GM12872 (cell line): ENCODE results near the gene PRKAR1B.

Experiments used
- TF ChIP-seq, protein P1 (sequence below): IDR thresholded peaks from 3 replicates; pipeline ENCODE4 v1.5.1; 2011; ENCODE audit warnings: low read depth, mild to moderate bottlenecking, low read length, moderate library complexity; ENCODE audit not compliant: insufficient read depth

Gene PRKAR1B

DNA sequence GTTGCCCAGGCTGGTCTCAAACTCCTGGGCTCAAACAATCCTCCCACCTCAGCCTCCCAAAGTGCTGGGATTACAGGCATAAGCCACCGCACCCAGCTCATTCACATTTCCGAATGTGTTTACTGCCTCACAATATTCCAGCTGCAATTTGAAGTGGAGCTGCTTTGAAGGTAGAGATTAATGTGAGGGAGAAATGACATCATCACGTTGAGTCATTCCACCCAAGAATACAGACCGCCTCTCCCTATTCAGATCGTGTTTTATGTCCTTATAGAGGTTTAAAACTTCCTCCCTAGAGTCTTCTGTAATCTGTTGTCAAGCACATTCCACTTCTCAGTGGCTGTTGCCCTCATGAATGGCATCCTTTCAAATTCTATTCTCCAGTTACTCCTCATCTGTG, 107.0 kb downstream of the PRKAR1B start:
- TF ChIP-seq, protein P1, sequence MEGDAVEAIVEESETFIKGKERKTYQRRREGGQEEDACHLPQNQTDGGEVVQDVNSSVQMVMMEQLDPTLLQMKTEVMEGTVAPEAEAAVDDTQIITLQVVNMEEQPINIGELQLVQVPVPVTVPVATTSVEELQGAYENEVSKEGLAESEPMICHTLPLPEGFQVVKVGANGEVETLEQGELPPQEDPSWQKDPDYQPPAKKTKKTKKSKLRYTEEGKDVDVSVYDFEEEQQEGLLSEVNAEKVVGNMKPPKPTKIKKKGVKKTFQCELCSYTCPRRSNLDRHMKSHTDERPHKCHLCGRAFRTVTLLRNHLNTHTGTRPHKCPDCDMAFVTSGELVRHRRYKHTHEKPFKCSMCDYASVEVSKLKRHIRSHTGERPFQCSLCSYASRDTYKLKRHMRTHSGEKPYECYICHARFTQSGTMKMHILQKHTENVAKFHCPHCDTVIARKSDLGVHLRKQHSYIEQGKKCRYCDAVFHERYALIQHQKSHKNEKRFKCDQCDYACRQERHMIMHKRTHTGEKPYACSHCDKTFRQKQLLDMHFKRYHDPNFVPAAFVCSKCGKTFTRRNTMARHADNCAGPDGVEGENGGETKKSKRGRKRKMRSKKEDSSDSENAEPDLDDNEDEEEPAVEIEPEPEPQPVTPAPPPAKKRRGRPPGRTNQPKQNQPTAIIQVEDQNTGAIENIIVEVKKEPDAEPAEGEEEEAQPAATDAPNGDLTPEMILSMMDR = no peak

DNA sequence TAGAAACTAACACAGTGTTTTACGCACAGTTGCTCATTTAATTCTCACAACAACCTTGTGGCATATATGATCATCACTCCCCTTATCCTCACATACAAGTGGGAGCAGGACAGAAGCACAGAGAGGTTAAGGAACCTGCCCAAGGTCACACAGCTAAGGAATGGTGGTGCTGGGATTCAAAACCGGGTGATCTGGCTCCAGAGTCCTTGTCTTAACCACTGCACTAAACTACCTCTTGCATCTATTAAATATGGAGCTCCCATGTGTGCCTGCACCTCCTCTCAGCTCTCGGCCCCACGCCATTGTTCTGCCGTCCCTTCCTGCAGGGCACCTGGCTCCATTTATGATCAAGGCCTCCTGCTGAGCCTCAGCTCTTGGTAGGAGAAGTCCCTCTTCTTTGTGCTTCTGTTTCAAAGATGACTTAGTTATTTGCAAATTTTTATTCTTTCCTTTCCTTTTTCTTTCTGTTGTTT, 107.7 kb downstream of the PRKAR1B start:
- TF ChIP-seq, protein P1 = no peak

DNA sequence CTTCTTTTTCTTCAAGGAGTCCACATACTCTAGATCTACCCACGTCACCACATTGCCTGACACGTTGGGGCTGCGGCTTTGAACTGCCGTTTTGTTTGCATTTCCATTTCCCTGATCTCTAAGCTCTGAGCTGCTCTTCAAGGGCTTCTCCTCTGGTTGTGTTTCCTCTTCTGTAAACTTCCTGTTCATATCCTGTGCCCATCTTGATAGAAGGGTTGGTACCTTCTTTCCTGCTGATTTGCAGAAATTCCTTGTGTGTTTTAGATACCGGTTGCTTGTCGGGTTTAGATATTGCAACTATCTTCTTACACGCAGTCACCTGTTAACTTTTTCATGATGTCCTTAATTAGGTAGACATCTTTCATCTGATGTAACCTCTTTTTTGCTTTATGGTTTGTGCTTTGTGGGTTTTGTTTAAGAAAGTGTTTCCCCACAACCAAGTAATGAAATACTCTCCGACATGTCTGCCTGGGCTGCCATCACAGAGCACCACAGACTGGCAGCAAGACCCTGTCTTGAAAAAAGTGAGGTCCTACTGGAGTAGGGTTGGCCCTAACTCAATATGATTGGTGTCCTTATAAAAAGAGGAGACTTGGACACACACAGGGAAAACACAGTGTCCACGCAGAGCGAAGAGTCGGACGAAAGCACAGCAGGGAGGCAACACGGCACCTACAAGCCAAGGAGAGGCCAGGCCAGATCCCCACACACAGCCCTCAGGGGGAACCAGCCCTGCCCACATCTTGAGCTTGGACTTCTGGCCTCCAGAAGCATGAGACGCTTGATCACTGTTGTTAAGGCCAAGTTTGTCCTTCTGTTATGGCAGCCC, 108.3 kb downstream of the PRKAR1B start:
- TF ChIP-seq, protein P1 = no peak

DNA sequence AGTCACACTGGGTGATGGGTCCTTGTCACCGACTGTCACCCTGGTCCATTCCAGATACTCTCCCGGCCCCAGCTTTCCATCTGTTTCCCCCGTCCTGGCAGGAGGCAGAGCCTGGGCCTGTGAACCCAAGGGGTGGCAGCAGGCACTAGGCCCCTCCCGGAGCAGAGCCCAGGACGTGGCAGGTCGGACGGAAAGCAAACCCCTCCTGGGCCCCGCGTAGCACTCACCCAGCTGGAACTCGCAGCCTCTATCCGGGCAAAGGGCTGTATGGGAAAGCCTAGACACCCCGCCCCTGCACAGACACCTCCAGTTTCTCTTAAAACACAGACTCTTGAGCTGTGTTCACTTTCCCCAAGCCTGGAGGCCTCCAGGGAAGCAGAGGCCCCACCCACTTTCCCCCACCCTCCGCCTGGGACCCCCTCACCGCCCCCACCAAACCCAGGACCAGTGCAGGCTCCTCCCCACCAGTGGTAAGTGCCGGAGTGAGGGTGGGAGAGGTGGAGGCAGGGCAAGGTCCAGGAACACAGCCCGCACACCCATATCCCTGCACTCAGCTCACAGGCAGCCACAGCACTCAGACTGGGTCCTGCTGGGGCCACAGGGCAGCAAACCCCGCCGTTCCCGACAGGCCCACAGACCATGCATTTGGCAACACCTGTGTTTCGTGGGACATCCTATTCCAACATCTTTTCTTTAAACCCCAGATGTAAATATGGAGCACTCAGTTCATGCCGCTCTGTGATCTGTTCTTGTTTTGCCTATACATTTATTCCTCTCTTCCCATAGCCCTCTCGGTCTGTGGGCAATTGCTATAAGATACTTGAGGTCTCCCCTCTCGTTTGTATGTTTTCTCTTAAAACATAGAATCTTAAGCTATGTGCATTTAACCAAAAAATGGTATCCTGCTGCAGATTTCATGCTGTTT, 109.2 kb downstream of the PRKAR1B start:
- TF ChIP-seq, protein P1 = no peak

DNA sequence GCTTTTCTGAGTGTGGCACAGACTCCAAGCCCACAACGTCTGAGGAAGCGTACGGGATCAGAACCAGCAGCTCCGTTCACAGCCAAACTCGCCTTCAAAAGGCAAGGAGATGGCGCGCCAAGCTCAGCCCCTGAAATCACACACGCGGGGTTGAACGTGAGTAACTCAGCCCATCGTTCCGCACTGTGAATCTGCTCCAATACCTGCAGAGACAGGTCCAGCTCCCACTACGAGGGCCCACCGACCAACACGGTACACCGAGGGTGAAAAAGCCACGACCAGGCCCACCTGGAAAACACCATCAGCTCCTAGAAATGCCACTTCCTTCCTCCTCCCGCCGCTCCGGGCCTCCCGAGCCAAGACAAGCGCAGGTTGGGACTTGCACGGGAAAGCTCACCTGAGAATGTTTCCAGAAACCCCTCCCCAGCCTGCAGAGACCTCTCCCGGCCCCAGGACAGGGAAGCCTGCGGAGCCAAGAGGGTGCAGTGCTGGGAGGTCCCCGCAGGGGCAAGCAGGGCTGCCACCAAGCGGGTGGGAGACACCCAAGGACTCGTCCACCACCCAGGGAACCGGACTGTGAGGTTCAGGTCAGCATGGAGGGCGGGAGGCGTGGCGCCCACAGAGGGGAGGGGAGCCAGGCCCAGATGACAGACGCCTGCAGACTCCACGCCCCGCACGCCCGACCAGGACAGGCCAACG, 113.5 kb downstream of the PRKAR1B start:
- TF ChIP-seq, protein P1 = no peak

DNA sequence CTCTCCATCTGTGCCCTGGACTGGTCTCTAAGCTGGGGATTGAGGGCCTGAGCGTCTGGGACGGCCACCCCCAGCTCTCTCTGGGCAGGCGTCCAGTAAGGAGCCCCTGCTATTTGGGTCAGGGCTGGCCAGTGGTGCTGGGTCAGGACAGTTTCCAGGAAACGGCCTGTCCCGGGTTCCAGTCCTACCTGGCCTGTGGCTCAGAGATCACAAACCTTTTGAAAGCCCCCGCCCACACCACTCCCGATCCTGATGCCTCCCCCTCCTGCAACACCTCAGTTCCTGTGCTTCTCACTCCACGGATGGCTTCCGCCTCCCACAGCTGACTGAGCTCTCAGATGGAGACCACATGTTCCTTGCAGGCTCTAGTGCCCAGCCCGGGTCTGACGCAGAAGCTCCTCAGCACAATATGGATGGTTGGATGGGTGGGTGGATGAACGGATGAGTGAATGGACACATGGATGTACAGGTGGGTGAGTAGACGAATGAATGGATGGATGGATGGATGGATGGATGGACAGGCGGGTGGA, 115.7 kb downstream of the PRKAR1B start:
- TF ChIP-seq, protein P1 = no peak
